CD8-positive, alpha-beta memory T cell (primary cell): ENCODE results near the gene TEX50. TPM values are rescaled to one million over a fixed set of nuclear protein-coding genes. Genes with fewer than 3 reads are reported as not detected.
"Not testable (repeated sequence)": the region's sequence is repeated elsewhere in the genome, so short reads cannot be mapped to it uniquely, and the experiment has no call there.

ENCODE experiments used
- CTCF ChIA-PET: fragments of 350-600 bp; sonication (Branson Sonifier 250); formaldehyde crosslinking; loops from one replicate; lab custom pipeline; 2021; ENCODE audit warnings: antibody characterized with exemption; lab: Charles Lee
- POLR2A ChIA-PET: fragments of 350-600 bp; sonication (Branson Sonifier 250); formaldehyde crosslinking; loops from one replicate; lab custom pipeline; 2021; ENCODE audit warnings: antibody characterized with exemption; lab: Charles Lee
- DNase-seq, 5 donors: peaks; one replicate each; pipeline versions ENCODE4 v3.0.0 to v3.0.0-alpha.2; 2020 to 2022; ENCODE audit warnings: mixed read lengths in 1 of 5
- H3K27ac ChIP-seq: one replicate; pipeline ENCODE4 v1.7.0; 2013; ENCODE audit warnings: low read depth, mild to moderate bottlenecking, low read length, moderate library complexity
- H3K27me3 ChIP-seq: 2 replicates; pipeline ENCODE4 v1.7.0; 2013; ENCODE audit warnings: low read length, mild to moderate bottlenecking; ENCODE audit not compliant: insufficient read depth, poor library complexity, severe bottlenecking
- H3K36me3 ChIP-seq: 2 replicates; pipeline ENCODE4 v1.7.0; 2013; ENCODE audit warnings: mild to moderate bottlenecking, low read length, moderate library complexity; ENCODE audit not compliant: insufficient read depth
- H3K4me1 ChIP-seq: 2 replicates; pipeline ENCODE4 v1.7.0; 2013; ENCODE audit warnings: mild to moderate bottlenecking, low read length, moderate library complexity; ENCODE audit not compliant: insufficient read depth
- H3K4me3 ChIP-seq: 2 replicates; pipeline ENCODE4 v1.7.0; 2013; ENCODE audit warnings: mild to moderate bottlenecking, low read length
- H3K9me3 ChIP-seq: 2 replicates; pipeline ENCODE4 v1.7.0; 2013; ENCODE audit warnings: mild to moderate bottlenecking, low read length
- H3K27ac Mint-ChIP-seq, 8 donors: one replicate each; pipeline ENCODE4 v1.8.0; 2020 to 2021; ENCODE audit warnings: mixed read lengths in 8 of 8, mild to moderate bottlenecking in 6 of 8, inconsistent platforms in 3 of 8, moderate library complexity in 3 of 8
- H3K27me3 Mint-ChIP-seq, 2 donors: one replicate each; pipeline ENCODE4 v1.8.0; 2020 to 2021; ENCODE audit warnings: mixed read lengths in 2 of 2, mild to moderate bottlenecking in 1 of 2, moderate library complexity in 1 of 2
- H3K36me3 Mint-ChIP-seq, 3 donors: one replicate each; pipeline ENCODE4 v1.8.0; 2020 to 2021; ENCODE audit warnings: mixed read lengths in 3 of 3, inconsistent platforms in 1 of 3, mild to moderate bottlenecking in 1 of 3
- H3K4me1 Mint-ChIP-seq, 3 donors: one replicate each; pipeline ENCODE4 v1.8.0; 2020 to 2021; ENCODE audit warnings: mixed read lengths in 3 of 3, inconsistent platforms in 1 of 3, mild to moderate bottlenecking in 1 of 3
- H3K4me3 Mint-ChIP-seq, 7 donors: one replicate each; pipeline ENCODE4 v1.8.0; 2020 to 2021; ENCODE audit warnings: mixed read lengths in 7 of 7, mild to moderate bottlenecking in 6 of 7, moderate library complexity in 4 of 7, inconsistent platforms in 2 of 7
- H3K9me3 Mint-ChIP-seq, 5 donors: one replicate each; pipeline ENCODE4 v1.8.0; 2020 to 2022; ENCODE audit warnings: mixed read lengths in 5 of 5, mild to moderate bottlenecking in 3 of 5, moderate library complexity in 2 of 5, inconsistent platforms in 1 of 5
- polyA plus RNA-seq: library from polyadenylated mRNA; unstranded; fragments of 300-500 nt; fragmentation: Illumina TruSeq; gene quantifications from one replicate; pipeline ENCODE4 v1.2.3, GENCODE V29; 2021
- total RNA-seq, 2 experiments: library from RNA; stranded (reverse); gene quantifications; one replicate each; pipeline ENCODE4 v1.2.3, GENCODE V29; 2021

TEX50 gene, protein sequence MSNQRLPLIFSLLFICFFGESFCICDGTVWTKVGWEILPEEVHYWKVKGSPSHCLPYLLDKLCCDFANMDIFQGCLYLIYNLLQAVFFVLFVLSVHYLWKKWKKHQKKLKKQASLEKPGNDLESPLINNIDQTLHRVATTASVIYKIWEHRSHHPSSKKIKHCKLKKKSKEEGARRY
- total RNA-seq: not detected
- not detected for polyA plus RNA-seq

DNA sequence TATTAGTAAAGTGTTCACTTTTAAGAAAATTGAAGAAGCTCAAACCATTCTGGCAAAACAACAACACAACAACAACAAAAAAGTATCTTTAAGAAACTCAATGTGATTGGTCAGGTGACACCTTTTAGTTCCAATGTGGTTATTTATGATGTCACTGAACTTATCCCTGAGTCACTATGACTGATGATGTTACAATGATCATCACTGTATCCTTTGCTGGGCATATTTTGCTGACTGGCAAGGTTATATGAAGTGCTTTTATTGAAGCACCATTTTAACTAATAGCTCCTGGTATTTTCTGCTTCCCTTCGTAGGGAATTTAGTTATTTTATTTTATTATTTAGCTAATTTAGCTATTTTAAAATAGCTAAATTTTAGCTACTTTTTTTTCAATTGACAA, at the start of gene TEX50:
TSS of gene TEX50 (plus strand) at position 223 of the 400 bp plus-strand sequence. CDS start 184 bp downstream, outside the sequence.
- CTCF ChIA-PET: no interaction called here
- H3K27ac ChIP-seq: no peak within 1 kb of the TSS
- DNase-seq: no peak

DNA sequence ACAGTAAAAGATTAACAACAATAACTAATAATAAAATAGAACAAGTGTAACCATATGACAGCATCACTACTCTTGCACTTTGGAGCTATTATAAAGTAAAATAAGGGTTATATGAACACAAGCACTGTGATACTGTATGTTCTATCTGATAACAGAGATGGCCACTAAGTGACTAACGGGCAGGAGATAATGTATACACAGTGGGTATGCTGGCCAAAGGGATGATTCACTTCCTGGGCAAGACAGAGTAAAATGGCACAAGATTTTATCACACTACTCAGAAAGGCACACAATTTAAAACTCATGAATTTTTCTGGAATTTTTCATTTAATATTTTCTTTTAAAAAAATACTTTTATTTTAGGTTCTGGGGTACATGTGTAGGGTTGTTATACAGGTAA, 44.6 kb upstream of the TEX50 start:
- Mint-ChIP-seq H3K36me3 (no peaks in the 10 kb centered on the region), H3K27me3 (peaks cover 2 to 10% of the 10 kb centered on the region in 2 donors), H3K9me3 (no peaks in the 10 kb centered on the region), H3K4me1 (peaks cover 0 to 11% (median 9%) of the 10 kb centered on the region in 3 donors), H3K27ac (no peak overlapping the region), H3K4me3 (no peak overlapping the region)
- H3K27me3 ChIP-seq: no peaks in the 10 kb centered on the region
- no peaks in the 10 kb centered on the region for H3K36me3 ChIP-seq
- ChIA-PET CTCF (no interaction called here), POLR2A (interaction anchor here (0.5 kb wide), 1 partner anchor 163 kb away, joined by 10 read pairs; no protein-coding TSS in a partner anchor)
- H3K9me3 ChIP-seq: no peaks in the 10 kb centered on the region
- H3K27ac ChIP-seq: no peak overlapping the region
- no peak overlapping the region for H3K4me3 ChIP-seq
- no peak for DNase-seq
- H3K4me1 ChIP-seq: no peaks in the 10 kb centered on the region

More for the DNA sequence above, at the start of gene TEX50:
- Histone ChIP-seq H3K36me3 (no peaks in the 10 kb centered on the region), H3K9me3 (no peaks in the 10 kb centered on the region), H3K4me3 (no peak within 1 kb of the TSS), H3K4me1 (no peaks in the 10 kb centered on the region), H3K27me3 (no peaks in the 10 kb centered on the region)
- Mint-ChIP-seq H3K27ac (no peak within 1 kb of the TSS), H3K9me3 (peaks cover 3 to 9% (median 8%) of the 10 kb centered on the region in 5 donors), H3K36me3 (no peaks in the 10 kb centered on the region), H3K4me1 (no peaks in the 10 kb centered on the region), H3K4me3 (no peak within 1 kb of the TSS), H3K27me3 (peaks cover 0 to 5% of the 10 kb centered on the region in 2 donors)
- POLR2A ChIA-PET: no interaction called here

DNA sequence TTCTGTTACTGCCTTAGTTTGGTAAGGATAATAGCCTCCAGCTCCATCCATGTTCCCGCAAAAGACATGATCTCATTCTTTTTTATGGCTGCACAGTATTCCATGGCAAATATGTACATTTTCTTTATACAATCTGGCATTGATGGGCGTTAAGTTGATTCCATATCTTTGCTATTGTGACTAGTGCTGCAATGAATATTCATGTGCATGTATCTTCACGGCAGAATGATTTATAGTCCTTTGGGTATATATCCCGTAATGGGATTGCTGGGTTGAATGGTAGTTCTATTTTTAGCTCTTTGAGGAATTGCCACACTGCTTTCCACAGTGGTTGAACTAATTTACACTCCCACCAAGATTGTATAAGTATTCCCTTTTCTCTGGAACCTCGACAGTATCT, 44.0 kb upstream of the TEX50 start:
- H3K4me1 Mint-ChIP-seq: peaks cover 0 to 11% (median 9%) of the 10 kb centered on the region in 3 donors
- POLR2A ChIA-PET, CTCF ChIA-PET: not testable (repeated sequence)

DNA sequence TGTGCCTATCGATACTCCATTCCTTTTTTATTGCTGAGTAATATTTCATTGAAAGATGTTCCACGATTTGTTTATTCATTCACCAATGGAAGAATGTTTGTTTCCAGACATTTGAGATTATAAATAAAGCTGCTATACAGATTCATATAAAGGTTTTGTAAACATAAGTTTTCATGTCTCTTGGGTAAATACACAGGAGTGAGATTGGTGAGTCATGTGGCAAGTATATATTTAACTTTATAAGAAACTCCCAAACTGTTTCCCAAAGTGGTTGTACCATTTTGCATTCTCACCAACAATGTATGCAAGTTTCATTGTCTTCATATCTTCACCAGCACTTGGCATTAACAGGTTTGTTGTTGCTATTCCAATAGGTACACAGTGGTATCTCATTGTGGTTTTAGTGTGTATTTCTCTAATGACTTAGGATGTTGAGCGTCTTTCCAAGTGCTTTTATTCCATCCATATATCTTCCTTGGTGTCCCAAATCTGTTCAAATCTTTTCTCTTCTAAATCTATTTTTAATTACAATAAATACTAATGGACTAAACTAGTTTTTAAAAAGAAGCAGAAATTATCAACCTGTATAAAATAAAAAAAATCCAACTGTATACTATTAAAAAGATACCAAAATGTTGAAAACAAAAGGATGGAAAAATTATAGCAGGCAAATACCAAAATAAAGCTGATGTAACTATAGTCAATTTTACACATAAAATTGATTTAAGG, 38.9 kb upstream of the TEX50 start:
- Histone ChIP-seq H3K4me3 (no peak overlapping the region), H3K4me1 (no peaks in the 10 kb centered on the region), H3K27ac (no peak overlapping the region), H3K9me3 (no peaks in the 10 kb centered on the region), H3K27me3 (no peaks in the 10 kb centered on the region), H3K36me3 (no peaks in the 10 kb centered on the region)
- peaks cover 3 to 13% (median 9%) of the 10 kb centered on the region in 3 donors for H3K4me1 Mint-ChIP-seq
- no peak for DNase-seq
- peaks cover 3 to 14% of the 10 kb centered on the region in 2 donors for H3K27me3 Mint-ChIP-seq
- H3K36me3 Mint-ChIP-seq: peaks cover 0 to 6% (median 0%) of the 10 kb centered on the region in 3 donors
- ChIA-PET CTCF (no interaction called here), POLR2A (no interaction called here)
- H3K9me3 Mint-ChIP-seq: peaks cover 0 to 6% (median 0%) of the 10 kb centered on the region in 5 donors
- no peak overlapping the region for H3K4me3 Mint-ChIP-seq
- no peak overlapping the region for H3K27ac Mint-ChIP-seq

More for the DNA sequence above, 44.0 kb upstream of the TEX50 start:
- not testable (repeated sequence) for H3K4me3 Mint-ChIP-seq, H3K4me1 ChIP-seq, H3K27me3 ChIP-seq, H3K27ac ChIP-seq, DNase-seq, H3K4me3 ChIP-seq, H3K36me3 ChIP-seq, H3K9me3 Mint-ChIP-seq, H3K36me3 Mint-ChIP-seq, H3K9me3 ChIP-seq
- H3K27me3 Mint-ChIP-seq: peaks cover 2 to 11% of the 10 kb centered on the region in 2 donors
- peak overlapping the region in 1 of 8 donors; percentile 20 for H3K27ac Mint-ChIP-seq

DNA sequence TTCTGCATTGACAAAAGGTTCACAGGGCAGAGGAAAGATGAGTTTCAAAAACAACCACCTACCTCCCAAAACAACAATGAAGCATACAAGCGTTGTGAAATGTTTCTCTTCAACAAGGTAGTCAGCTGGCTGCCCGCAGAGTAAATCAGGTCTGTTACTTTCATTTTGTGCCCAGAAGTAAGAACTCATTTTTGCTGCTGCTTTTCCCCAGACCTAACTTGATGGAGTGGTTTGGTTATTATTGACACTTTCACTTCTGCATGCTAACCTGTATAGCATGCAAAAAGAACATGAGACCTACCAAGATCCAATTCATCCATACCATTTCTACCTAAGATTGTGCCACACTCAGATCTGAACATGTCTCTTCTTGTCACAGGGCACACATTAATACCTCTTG, 33.5 kb upstream of the TEX50 start:
- Histone ChIP-seq H3K27ac (no peak overlapping the region), H3K27me3 (no peaks in the 10 kb centered on the region), H3K9me3 (no peaks in the 10 kb centered on the region), H3K4me3 (no peak overlapping the region), H3K36me3 (no peaks in the 10 kb centered on the region), H3K4me1 (no peaks in the 10 kb centered on the region)
- Mint-ChIP-seq H3K4me1 (peaks cover 7 to 11% (median 8%) of the 10 kb centered on the region in 3 donors), H3K27me3 (peaks cover 6 to 9% of the 10 kb centered on the region in 2 donors), H3K4me3 (peak overlapping the region in 6 of 7 donors; percentile 3 to 55 (median 32)), H3K9me3 (no peaks in the 10 kb centered on the region), H3K36me3 (no peaks in the 10 kb centered on the region), H3K27ac (peak overlapping the region in 2 of 8 donors; percentile 13 to 59)
- POLR2A ChIA-PET: no interaction called here
- DNase-seq: no peak
- CTCF ChIA-PET: no interaction called here

DNA sequence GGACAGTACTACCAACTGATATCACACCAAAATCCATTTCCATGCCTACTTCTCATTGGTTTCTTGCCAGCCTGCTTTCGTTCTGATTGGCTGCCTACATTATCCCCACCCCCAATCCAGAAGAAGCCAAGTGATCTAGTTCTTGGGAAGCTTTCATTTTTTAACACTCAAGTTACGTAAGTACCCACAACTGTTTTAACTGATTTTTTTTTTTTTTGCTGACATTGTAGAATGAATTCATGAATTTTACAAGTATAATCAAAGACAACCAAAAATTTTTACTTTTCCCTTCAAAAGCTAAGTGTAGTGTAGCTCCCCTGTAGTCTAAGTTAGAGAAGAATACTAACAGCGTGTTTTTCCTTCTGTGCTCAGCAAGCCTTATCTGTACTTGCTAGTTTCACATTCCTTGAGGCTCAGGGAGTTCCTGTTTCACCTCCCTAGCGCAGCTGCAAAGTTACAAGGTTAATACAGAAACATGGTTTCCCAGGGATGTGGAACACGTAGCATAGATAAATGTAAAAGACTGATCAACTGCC, 32.0 kb upstream of the TEX50 start, which contains the start of gene SLC9C2:
TSS of gene SLC9C2 (minus strand) at position 17 of the 536 bp plus-strand sequence. CDS start 1,296 bp downstream, outside the sequence.
- Histone ChIP-seq H3K27me3 (no peaks in the 10 kb centered on the region), H3K36me3 (no peaks in the 10 kb centered on the region), H3K27ac (peak within 1 kb of the TSS; percentile 25), H3K9me3 (no peaks in the 10 kb centered on the region), H3K4me3 (no peak within 1 kb of the TSS), H3K4me1 (no peaks in the 10 kb centered on the region)
- ChIA-PET POLR2A (interaction anchor here (0.6 kb wide), 1 partner anchor 1421 kb away, joined by 4 read pairs; no protein-coding TSS in a partner anchor), CTCF (no interaction called here)
- Mint-ChIP-seq H3K36me3 (no peaks in the 10 kb centered on the region), H3K27me3 (peaks cover 6 to 9% of the 10 kb centered on the region in 2 donors), H3K4me1 (peaks cover 7 to 11% (median 8%) of the 10 kb centered on the region in 3 donors), H3K9me3 (no peaks in the 10 kb centered on the region), H3K4me3 (peak within 1 kb of the TSS in 1 of 7 donors; percentile 7), H3K27ac (no peak within 1 kb of the TSS)
- DNase-seq: no peak

DNA sequence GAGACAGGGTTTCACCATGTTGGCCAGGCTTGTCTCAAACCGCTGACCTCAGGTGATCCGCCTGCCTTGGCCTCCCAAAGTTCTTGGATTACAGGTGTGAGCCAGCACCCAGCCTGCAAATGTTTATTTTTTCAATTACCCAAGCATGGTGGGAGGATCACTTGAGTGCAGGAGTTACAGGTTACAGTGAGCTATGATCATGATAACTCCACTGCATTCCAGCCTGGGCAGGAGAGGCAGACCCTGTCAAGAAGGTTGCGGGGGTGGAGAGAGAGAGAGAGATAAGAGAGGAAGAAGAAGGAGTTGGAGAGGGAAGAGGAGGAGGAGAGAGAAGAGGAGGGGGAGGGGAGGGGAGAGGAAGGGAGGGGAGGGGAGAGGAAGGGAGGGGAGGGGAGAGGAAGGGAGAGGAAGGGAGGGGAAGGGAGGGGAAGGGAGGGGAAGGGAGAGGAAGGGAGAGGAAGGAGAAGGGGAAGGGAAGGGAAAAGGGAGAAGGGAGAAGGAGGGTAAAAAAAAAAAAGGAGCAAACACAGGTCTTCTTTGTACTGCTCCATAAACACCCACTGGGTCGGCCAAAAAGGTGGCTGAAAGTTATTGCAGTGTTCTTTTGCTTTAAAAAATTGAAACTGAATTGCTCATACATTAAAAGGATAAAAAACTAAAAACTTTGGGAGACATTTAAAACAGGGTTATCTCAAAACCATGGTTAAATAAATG, 26.5 kb upstream of the TEX50 start:
- Mint-ChIP-seq H3K36me3 (peaks cover 0 to 7% (median 0%) of the 10 kb centered on the region in 3 donors), H3K27ac (no peak overlapping the region), H3K4me3 (no peak overlapping the region), H3K9me3 (no peaks in the 10 kb centered on the region), H3K27me3 (peaks cover 4 to 5% of the 10 kb centered on the region in 2 donors), H3K4me1 (no peaks in the 10 kb centered on the region)
- no peaks in the 10 kb centered on the region for H3K4me1 ChIP-seq
- no peak overlapping the region for H3K4me3 ChIP-seq
- no peaks in the 10 kb centered on the region for H3K9me3 ChIP-seq
- no peak for DNase-seq
- H3K27me3 ChIP-seq: no peaks in the 10 kb centered on the region
- ChIA-PET CTCF (no interaction called here), POLR2A (no interaction called here)
- no peak overlapping the region for H3K27ac ChIP-seq
- no peaks in the 10 kb centered on the region for H3K36me3 ChIP-seq
